Heart left ventricle (tissue), 16 donors: ENCODE measurements around the gene MEIOC. TPM values are rescaled to one million over a fixed set of nuclear protein-coding genes. Genes with fewer than 3 reads are reported as not detected.
A peak's percentile ranks its signal among the peaks of the same experiment; 100 is the strongest.
"Not testable (repeated sequence)": the region's sequence is repeated elsewhere in the genome, so short reads cannot be mapped to it uniquely, and the experiment has no call there.

Experiments
- ATAC-seq, 4 donors: fragments of 200-7000 bp; cut with Tn5 transposase; one replicate each; pipeline ENCODE4 v1.9.1; 2020 to 2022; ENCODE audit warnings: moderate library complexity in 4 of 4, mild to moderate bottlenecking in 3 of 4, moderate number of reproducible peaks in 1 of 4
- DNase-seq, 5 donors: peaks; one replicate each; pipeline ENCODE4 v3.0.0-alpha.2; 2020
- H3K27ac ChIP-seq, 12 donors: fragments of 200-600 bp; sonication (generic) in 4 of 12; one replicate each; pipeline versions ENCODE4 v1.5.0 to v1.8.0; 2016 to 2022; ENCODE audit warnings: mild to moderate bottlenecking in 2 of 12
- H3K27me3 ChIP-seq, 9 donors: fragments of 200-600 bp; sonication (generic) in 2 of 9; one replicate each; pipeline versions ENCODE4 v1.5.1 to v1.8.0; 2016 to 2022; ENCODE audit warnings: mild to moderate bottlenecking in 3 of 9
- H3K36me3 ChIP-seq, 9 donors: fragments of 200-600 bp; sonication (generic) in 2 of 9; one replicate each; pipeline versions ENCODE4 v1.5.0 to v1.8.0; 2018 to 2022; ENCODE audit warnings: mild to moderate bottlenecking in 2 of 9
- H3K4me1 ChIP-seq, 12 donors: fragments of 200-600 bp; sonication (generic) in 4 of 12; one replicate each; pipeline versions ENCODE4 v1.5.0 to v1.8.0; 2016 to 2022; ENCODE audit warnings: mild to moderate bottlenecking in 3 of 12
- H3K4me3 ChIP-seq, 12 donors: fragments of 200-600 bp; sonication (generic) in 4 of 12; one replicate each; pipeline versions ENCODE4 v1.5.0 to v1.8.0; 2017 to 2022; ENCODE audit warnings: mild to moderate bottlenecking in 9 of 12, moderate library complexity in 4 of 12
- H3K9me3 ChIP-seq, 12 donors: fragments of 200-600 bp; sonication (generic) in 4 of 12; one replicate each; pipeline versions ENCODE4 v1.5.0 to v1.8.0; 2016 to 2022; ENCODE audit warnings: mild to moderate bottlenecking in 1 of 12
- POLR2A ChIP-seq, 2 donors: fragments of 450-650 bp; IDR thresholded peaks; one replicate each; pipeline ENCODE4 v1.6.1; 2017; ENCODE audit warnings: antibody characterized with exemption in 2 of 2, mild to moderate bottlenecking in 2 of 2, moderate library complexity in 2 of 2
- WGBS, 4 donors: extraction: QIAGEN DNeasy Blood & Tissue Kit in 2 of 4; methylation state at CpG; one replicate each; pipeline versions ENCODE4 v1.1.5 to v1.1.7; 2013 to 2018; 5-methylcytosine and 5-hydroxymethylcytosine counted together
- intact Hi-C, 10 donors: fragments of 100-400 bp; cut with DNase I; formaldehyde crosslinking; loops; one replicate each; pipeline versions ENCODE4 v1.11.1 to v1.14.2; 2022
- polyA plus RNA-seq, 2 donors: library from polyadenylated mRNA; stranded (reverse); fragments of 200-250 nt; gene quantifications; one replicate each; pipeline ENCODE4 v1.2.3, GENCODE V29; 2013
- total RNA-seq, 9 donors: library from RNA; depleted of rRNA in 2 of 9; stranded (reverse); fragments of >200 nt in 2 of 9; fragmentation: NEBNext Ultra II Directional in 3 of 9; extraction: Animal tissue kit (Norgen Biotek cat#: 25700) in 3 of 9; gene quantifications; one replicate each; pipeline versions ENCODE4 v1.1.0 to v1.2.4, GENCODE V29; 2016 to 2023
- TF ChIP-seq, protein P1 (sequence below), 12 donors: fragments of 200-600 bp; sonication (generic) in 4 of 12; IDR thresholded peaks; one replicate each; pipeline versions ENCODE4 v1.5.0 to v1.8.0; 2018 to 2022; ENCODE audit warnings: antibody characterized with exemption in 12 of 12, mild to moderate bottlenecking in 5 of 12
- donor health status: ischemic (EF 13 %, LVEDD 7.1; RV severe dilation, severe dysfunction).
- donor health status: healthy with polysubstance abuse.
- donor health status: DM: no; HTN: yes; CAD: no.
- donor health status: DM: no; HTN: no; CAD: no.
- donor health status: ischemic (EF 25% LVEDD 6.9; RV normal size, moderate dysfunction).
- donor health status: ischemic (EF 25% LVEDD 5.7; RV mildly dilated, moderate dysfunction).
- donor health status: healthy.
- donor health status: DM: yes; HTN: yes; CAD: no.
- donor health status: ischemic (EF 35%, LVEDD 5.7; RV mildly dilated, moderate dysfunction).
- donor health status: nonischemic (EF 11% LVEDD 7.7; RV severe dilation, severe dysfunction).
- donor health status: DM: yes; HTN: yes; CAD: no.
- donor health status: PGD.
- donor health status: ischemic (EF 29% LVEDD 5.4; RV normal size, mild dysfunction).
- donor health status: nonischemic (EF 23%, LVEDD 6.1; RV moderate dilation, normal function).

Gene MEIOC
- total and polyA plus RNA-seq, 11 donors, result 0.03 TPM; not detected in 10

- peaks cover 0 to 12% (median 0%) of the 10 kb centered on the region in 12 donors for H3K4me1 ChIP-seq
- H3K27me3 ChIP-seq, result no peaks in the 10 kb centered on the region
- no peak for TF ChIP-seq POLR2A (IDR thresholded peaks at IDR 0.05)
- TF ChIP-seq, protein P1, sequence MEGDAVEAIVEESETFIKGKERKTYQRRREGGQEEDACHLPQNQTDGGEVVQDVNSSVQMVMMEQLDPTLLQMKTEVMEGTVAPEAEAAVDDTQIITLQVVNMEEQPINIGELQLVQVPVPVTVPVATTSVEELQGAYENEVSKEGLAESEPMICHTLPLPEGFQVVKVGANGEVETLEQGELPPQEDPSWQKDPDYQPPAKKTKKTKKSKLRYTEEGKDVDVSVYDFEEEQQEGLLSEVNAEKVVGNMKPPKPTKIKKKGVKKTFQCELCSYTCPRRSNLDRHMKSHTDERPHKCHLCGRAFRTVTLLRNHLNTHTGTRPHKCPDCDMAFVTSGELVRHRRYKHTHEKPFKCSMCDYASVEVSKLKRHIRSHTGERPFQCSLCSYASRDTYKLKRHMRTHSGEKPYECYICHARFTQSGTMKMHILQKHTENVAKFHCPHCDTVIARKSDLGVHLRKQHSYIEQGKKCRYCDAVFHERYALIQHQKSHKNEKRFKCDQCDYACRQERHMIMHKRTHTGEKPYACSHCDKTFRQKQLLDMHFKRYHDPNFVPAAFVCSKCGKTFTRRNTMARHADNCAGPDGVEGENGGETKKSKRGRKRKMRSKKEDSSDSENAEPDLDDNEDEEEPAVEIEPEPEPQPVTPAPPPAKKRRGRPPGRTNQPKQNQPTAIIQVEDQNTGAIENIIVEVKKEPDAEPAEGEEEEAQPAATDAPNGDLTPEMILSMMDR (IDR thresholded peaks at IDR 0.05), result no peak
- H3K27ac ChIP-seq, result peak overlapping the region in 1 of 12 donors; percentile 27
- ATAC-seq (no peak), DNase-seq (no peak)
- intact Hi-C loops, result no loop called here
- H3K9me3 ChIP-seq, result no peaks in the 10 kb centered on the region
- no peaks in the 10 kb centered on the region for H3K36me3 ChIP-seq
- H3K4me3 ChIP-seq, result no peak overlapping the region
- 91 to 97% (median 93%) methylated on average over 6 of the region's 6 CpGs for WGBS, 4 donors
Observed at GRCh38 chr17:44608727-44609435, 47.4 kb upstream of the MEIOC start.

GRCh38 chr17:44610331-44610730 lies 45.9 kb upstream of the MEIOC start:
- ATAC-seq (no peak), DNase-seq (no peak)
- TF ChIP-seq, protein P1 (IDR thresholded peaks at IDR 0.05), result no peak
- no peak for TF ChIP-seq POLR2A (IDR thresholded peaks at IDR 0.05)
- intact Hi-C loops, result no loop called here
- WGBS, 4 donors, result 53 to 77% (median 68%) methylated on average over 4 of the region's 4 CpGs
- Histone ChIP-seq H3K27me3 (no peaks in the 10 kb centered on the region), H3K27ac (no peak overlapping the region), H3K4me1 (peaks cover 0 to 12% (median 0%) of the 10 kb centered on the region in 12 donors), H3K9me3 (no peaks in the 10 kb centered on the region), H3K36me3 (no peaks in the 10 kb centered on the region), H3K4me3 (no peak overlapping the region)

DNA sequence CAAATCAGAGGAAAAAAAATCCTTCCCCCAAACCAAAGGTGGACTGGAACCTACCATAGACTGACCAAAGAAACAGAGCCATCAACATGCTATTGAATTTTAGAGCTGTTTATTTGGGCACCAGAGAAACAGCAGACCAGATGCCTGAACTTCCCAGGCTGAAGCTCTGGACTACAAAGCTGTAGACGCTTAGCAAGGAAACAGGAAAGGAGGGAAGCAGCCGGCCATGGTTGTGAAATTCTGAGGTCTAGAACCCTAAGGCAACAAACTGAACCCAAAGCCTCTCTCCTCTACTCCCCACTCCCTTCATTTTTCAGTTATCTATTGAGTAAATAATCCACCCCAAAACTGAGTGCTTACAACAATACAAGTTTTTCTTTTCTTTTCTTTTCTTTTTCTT lies 45.4 kb upstream of the MEIOC start:
- Histone ChIP-seq H3K36me3 (no peaks in the 10 kb centered on the region), H3K27ac (no peak overlapping the region), H3K4me3 (no peak overlapping the region), H3K4me1 (peaks cover 0 to 12% (median 0%) of the 10 kb centered on the region in 12 donors), H3K9me3 (no peaks in the 10 kb centered on the region), H3K27me3 (no peaks in the 10 kb centered on the region)
- DNase-seq, result no peak
- TF ChIP-seq, protein P1 (IDR thresholded peaks at IDR 0.05), result no peak
- WGBS, 4 donors, result 23 to 48% (median 39%) methylated on average over 2 of the region's 2 CpGs
- no peak for ATAC-seq
- intact Hi-C loops, result no loop called here

DNA sequence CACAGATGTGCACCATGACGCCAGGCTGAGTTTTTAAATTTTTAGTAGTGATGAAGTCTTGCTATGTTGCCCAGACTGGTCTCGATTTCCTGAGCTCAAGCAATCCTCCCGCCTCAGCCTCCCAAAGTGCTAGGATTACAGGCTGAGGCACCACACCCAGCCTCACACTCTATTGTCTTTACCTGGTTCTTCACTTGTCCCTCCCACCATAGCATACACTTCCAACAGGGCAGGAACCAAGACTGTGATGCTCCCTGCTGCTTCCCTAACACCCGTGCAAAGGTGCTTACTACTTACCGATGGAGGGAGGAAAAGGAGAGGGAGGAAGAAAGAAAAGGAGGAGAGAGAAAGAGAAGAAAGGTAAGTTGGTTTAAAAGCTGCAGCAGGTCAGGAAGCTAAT lies 41.4 kb upstream of the MEIOC start:
- ATAC-seq (no peak), DNase-seq (no peak)
- Histone ChIP-seq H3K4me3 (no peak overlapping the region), H3K27ac (no peak overlapping the region), H3K27me3 (no peaks in the 10 kb centered on the region), H3K9me3 (no peaks in the 10 kb centered on the region), H3K36me3 (no peaks in the 10 kb centered on the region), H3K4me1 (peaks cover 0 to 11% (median 0%) of the 10 kb centered on the region in 12 donors)
- intact Hi-C loops, result no loop called here
- TF ChIP-seq, protein P1 (IDR thresholded peaks at IDR 0.05), result no peak
- no peak for TF ChIP-seq POLR2A (IDR thresholded peaks at IDR 0.05)
- WGBS, 4 donors, result 61 to 68% (median 64%) methylated on average over 5 of the region's 5 CpGs

DNA sequence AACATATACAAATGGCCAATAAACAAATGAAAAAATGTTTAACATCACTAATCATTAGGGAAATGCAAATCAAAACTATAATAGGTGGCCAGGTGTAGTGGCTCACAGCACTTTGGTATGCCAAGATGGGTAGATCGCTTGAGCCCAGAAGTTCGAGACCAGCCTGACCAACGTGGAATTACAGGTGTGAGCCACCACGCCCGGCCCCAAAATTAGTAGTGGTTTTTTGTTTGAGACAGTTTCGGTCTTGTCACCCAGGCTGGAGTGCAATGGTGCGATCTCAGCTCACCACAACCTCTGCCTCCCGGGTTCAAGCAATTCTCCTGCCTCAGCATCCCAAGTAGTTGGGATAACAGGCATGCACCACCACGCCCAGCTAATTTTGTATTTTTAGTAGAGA lies 37.6 kb upstream of the MEIOC start:
- H3K27me3 ChIP-seq, H3K4me3 ChIP-seq, H3K27ac ChIP-seq, intact Hi-C loops, DNase-seq, H3K4me1 ChIP-seq, H3K36me3 ChIP-seq, ATAC-seq, H3K9me3 ChIP-seq: not testable (repeated sequence)
- WGBS, 4 donors, result 79 to 86% (median 85%) methylated on average over 9 of the region's 9 CpGs
